Epithelial cell of esophagus (primary cell): ENCODE data around the gene STMN1.

Source experiments
- DNase-seq: peaks from one replicate; pipeline ENCODE4 v3.0.0; 2010; ENCODE audit warnings: low read depth
- H3K4me3 ChIP-seq: 2 replicates; pipeline ENCODE4 v1.5.1; 2011; ENCODE audit warnings: mild to moderate bottlenecking, low read length, control low read depth
- CTCF ChIP-seq: IDR thresholded peaks from 2 replicates; pipeline ENCODE4 v1.5.1; 2011; ENCODE audit warnings: low read depth, mild to moderate bottlenecking, low read length, control low read depth, inconsistent platforms; ENCODE audit not compliant: insufficient read depth; ENCODE audit errors: missing control alignments

STMN1 gene

GRCh38 chr1:25905680-25906643, at the start of gene STMN1:
TSS of gene STMN1 (minus strand) at chr1:25906419. CDS start at chr1:25904676, 1,743 bp downstream.
- TF ChIP-seq CTCF: no peak
- DNase-seq: peak; percentile 80
- peak within 1 kb of the TSS; percentile 53 for H3K4me3 ChIP-seq

GRCh38 chr1:25955553-25955952, 49.3 kb upstream of the STMN1 start:
- no peak for TF ChIP-seq CTCF
- no peak overlapping the region for H3K4me3 ChIP-seq
- no peak for DNase-seq

GRCh38 chr1:25954282-25954938, 48.2 kb upstream of the STMN1 start:
- H3K4me3 ChIP-seq: no peak overlapping the region
- TF ChIP-seq CTCF: no peak
- DNase-seq: peak; percentile 45

- no peak for TF ChIP-seq CTCF
- no peak for DNase-seq
- no peak overlapping the region for H3K4me3 ChIP-seq
Observed at GRCh38 chr1:25952841-25953401, 46.7 kb upstream of the STMN1 start.

- DNase-seq: no peak
- TF ChIP-seq CTCF: no peak
Observed at GRCh38 chr1:25948641-25949040, 42.4 kb upstream of the STMN1 start.

GRCh38 chr1:25947027-25947426, 40.8 kb upstream of the STMN1 start:
- H3K4me3 ChIP-seq: no peak overlapping the region
- TF ChIP-seq CTCF: no peak
- no peak for DNase-seq

More at GRCh38 chr1:25948641-25949040, 42.4 kb upstream of the STMN1 start:
- no peak overlapping the region for H3K4me3 ChIP-seq
